ENCODE data around the gene KCNE2. TPM values are rescaled to one million over a fixed set of nuclear protein-coding genes. Genes with fewer than 3 reads are reported as not detected.
"Not testable (repeated sequence)": the region's sequence is repeated elsewhere in the genome, so short reads cannot be mapped to it uniquely, and the experiment has no call there.

Gene KCNE2
- total RNA-seq, 1 donor from 2014 or later = not detected

GRCh38 chr21:34372321-34372720 is 8.5 kb downstream of the KCNE2 start:
- TF ChIP-seq, protein P1, sequence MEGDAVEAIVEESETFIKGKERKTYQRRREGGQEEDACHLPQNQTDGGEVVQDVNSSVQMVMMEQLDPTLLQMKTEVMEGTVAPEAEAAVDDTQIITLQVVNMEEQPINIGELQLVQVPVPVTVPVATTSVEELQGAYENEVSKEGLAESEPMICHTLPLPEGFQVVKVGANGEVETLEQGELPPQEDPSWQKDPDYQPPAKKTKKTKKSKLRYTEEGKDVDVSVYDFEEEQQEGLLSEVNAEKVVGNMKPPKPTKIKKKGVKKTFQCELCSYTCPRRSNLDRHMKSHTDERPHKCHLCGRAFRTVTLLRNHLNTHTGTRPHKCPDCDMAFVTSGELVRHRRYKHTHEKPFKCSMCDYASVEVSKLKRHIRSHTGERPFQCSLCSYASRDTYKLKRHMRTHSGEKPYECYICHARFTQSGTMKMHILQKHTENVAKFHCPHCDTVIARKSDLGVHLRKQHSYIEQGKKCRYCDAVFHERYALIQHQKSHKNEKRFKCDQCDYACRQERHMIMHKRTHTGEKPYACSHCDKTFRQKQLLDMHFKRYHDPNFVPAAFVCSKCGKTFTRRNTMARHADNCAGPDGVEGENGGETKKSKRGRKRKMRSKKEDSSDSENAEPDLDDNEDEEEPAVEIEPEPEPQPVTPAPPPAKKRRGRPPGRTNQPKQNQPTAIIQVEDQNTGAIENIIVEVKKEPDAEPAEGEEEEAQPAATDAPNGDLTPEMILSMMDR (IDR thresholded peaks at IDR 0.05; ENCODE audit: insufficient read depth, low read length, poor library complexity, severe bottlenecking) = no peak
- no peak for DNase-seq (ENCODE audit: low read depth)
- H3K27me3 ChIP-seq (ENCODE audit: control insufficient read depth, insufficient read depth, low read length) = no peaks in the 10 kb centered on the region
- no peaks in the 10 kb centered on the region for H3K36me3 ChIP-seq (ENCODE audit: control insufficient read depth, insufficient read depth, low read length)
- no peak overlapping the region for H3K4me3 ChIP-seq (ENCODE audit: low read depth, low read length)

DNA sequence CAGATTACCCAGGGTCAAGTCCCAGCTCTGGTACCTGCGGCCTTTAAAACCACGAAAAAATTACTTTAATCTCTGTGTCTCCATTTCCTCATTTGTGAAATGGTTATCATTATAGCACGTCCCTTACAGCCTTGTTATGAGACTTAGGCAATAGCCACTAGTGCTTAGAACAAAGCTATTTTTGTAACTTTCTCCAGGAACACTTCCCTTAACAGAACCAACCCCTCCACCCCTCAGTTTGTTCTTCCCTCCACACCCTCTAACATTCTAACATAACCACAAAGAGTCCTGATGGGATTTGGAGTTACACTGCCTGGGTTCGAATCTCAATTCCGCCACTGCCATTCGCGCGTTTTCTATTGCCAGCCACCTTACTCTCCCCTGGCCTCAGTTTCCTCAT is 10.7 kb downstream of the KCNE2 start:
- H3K4me3 ChIP-seq (ENCODE audit: low read depth, low read length); H3K27me3 ChIP-seq (ENCODE audit: control insufficient read depth, insufficient read depth, low read length); DNase-seq (ENCODE audit: low read depth); H3K36me3 ChIP-seq (ENCODE audit: control insufficient read depth, insufficient read depth, low read length): not testable (repeated sequence)

- H3K36me3 ChIP-seq (ENCODE audit: control insufficient read depth, insufficient read depth, low read length); DNase-seq (ENCODE audit: low read depth): not testable (repeated sequence)
Measured at GRCh38 chr21:34374940-34375618, 11.3 kb downstream of the KCNE2 start, which contains the start of gene SMIM11. TSS of gene SMIM11 (plus strand) at chr21:34375507. CDS start at chr21:34379505, 3,998 bp downstream.

DNA sequence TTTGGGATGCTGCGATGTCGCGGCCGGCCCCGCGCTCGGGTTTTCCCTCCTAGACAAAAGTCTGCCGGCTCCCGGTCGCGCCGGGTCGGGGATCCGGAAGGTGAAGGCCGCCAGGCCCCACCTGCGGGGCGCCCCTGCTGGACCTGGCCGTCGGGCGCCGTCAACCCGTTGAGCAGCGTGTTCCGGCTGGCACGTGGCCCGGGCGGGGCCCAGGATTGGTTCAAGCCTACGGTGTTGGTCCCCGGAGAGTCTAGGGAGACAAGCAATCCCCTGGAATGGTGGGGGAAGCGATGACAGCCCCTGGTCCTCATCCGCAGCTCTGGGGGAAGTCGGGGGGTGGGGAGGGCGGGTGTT is 11.8 kb downstream of the KCNE2 start:
- not testable (repeated sequence) for H3K36me3 ChIP-seq (ENCODE audit: control insufficient read depth, insufficient read depth, low read length); H3K27me3 ChIP-seq (ENCODE audit: control insufficient read depth, insufficient read depth, low read length); DNase-seq (ENCODE audit: low read depth); H3K4me3 ChIP-seq (ENCODE audit: low read depth, low read length)

More at GRCh38 chr21:34374940-34375618, 11.3 kb downstream of the KCNE2 start, which contains the start of gene SMIM11:
- not testable (repeated sequence) for H3K27me3 ChIP-seq (ENCODE audit: control insufficient read depth, insufficient read depth, low read length); H3K4me3 ChIP-seq (ENCODE audit: low read depth, low read length)

DNA sequence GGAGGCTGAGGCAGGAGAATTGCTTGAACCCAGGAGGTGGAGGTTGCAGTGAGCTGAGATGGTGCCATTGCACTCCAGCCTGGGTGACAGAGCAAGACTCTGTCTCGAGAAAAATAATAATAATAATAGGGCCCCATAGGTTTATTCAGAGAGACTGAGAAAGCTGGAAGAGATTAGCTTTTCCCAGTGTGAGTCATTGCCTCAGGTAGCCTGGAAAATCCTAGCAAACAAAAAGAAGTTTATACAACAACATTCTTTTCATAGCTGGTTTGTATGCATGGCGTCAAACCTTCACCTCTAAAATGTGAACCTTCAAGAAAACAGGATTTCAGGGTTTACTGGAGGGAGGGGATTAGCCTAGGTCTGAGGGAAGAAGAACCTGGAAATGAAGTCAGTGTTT is 19.3 kb downstream of the KCNE2 start:
- H3K36me3 ChIP-seq (ENCODE audit: control insufficient read depth, insufficient read depth, low read length); H3K27me3 ChIP-seq (ENCODE audit: control insufficient read depth, insufficient read depth, low read length); H3K4me3 ChIP-seq (ENCODE audit: low read depth, low read length); DNase-seq (ENCODE audit: low read depth): not testable (repeated sequence)

GRCh38 chr21:34383724-34384415 is 20.1 kb downstream of the KCNE2 start:
- not testable (repeated sequence) for DNase-seq (ENCODE audit: low read depth); H3K4me3 ChIP-seq (ENCODE audit: low read depth, low read length); H3K27me3 ChIP-seq (ENCODE audit: control insufficient read depth, insufficient read depth, low read length); H3K36me3 ChIP-seq (ENCODE audit: control insufficient read depth, insufficient read depth, low read length)

- H3K4me3 ChIP-seq (ENCODE audit: low read depth, low read length); H3K36me3 ChIP-seq (ENCODE audit: control insufficient read depth, insufficient read depth, low read length); H3K27me3 ChIP-seq (ENCODE audit: control insufficient read depth, insufficient read depth, low read length); DNase-seq (ENCODE audit: low read depth): not testable (repeated sequence)
Measured at GRCh38 chr21:34400522-34400921, 36.7 kb downstream of the KCNE2 start.

DNA sequence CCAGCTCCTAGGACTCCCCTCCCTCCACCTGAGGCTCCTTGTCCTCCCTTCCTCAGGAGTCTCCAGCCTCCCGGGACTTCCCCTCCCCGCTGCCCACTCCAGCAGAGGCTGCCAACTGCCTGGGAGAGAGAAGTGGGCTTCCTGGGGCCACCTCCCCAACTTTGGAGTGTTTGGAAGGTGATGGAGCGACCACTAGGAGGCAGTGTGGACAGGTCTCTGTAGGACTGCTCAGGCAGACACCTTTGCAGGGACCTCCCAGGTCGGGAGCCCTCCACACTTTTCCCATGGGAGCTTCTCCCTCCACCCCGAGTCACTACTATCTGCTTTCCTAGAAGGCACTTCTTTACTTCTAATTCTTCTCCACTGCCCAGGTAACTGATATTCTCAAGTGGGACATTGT is 40.9 kb downstream of the KCNE2 start:
- DNase-seq (ENCODE audit: low read depth); H3K4me3 ChIP-seq (ENCODE audit: low read depth, low read length); H3K27me3 ChIP-seq (ENCODE audit: control insufficient read depth, insufficient read depth, low read length): not testable (repeated sequence)

DNA sequence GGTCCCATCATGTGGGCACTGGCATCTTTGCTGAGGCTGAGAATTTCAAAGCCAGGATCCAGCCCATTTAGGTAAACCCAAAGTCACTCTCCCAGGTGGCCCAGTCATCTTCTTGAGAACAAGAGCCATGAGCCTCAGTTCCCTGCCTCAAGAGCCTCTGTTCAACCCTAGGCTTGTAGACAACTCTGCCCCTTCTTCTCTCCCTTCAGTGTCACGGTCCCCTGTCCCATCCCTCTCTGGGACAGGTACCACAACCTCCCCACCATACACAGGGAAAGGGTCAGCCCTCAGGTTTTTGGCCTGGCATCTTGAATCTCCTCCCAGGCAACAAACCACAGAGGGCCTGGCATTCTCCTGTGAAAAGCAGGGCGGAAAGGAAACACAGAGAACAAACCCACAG is 41.9 kb downstream of the KCNE2 start:
- not testable (repeated sequence) for H3K4me3 ChIP-seq (ENCODE audit: low read depth, low read length); DNase-seq (ENCODE audit: low read depth); H3K27me3 ChIP-seq (ENCODE audit: control insufficient read depth, insufficient read depth, low read length); H3K36me3 ChIP-seq (ENCODE audit: control insufficient read depth, insufficient read depth, low read length)

More for the DNA sequence above, 40.9 kb downstream of the KCNE2 start:
- not testable (repeated sequence) for H3K36me3 ChIP-seq (ENCODE audit: control insufficient read depth, insufficient read depth, low read length)

DNA sequence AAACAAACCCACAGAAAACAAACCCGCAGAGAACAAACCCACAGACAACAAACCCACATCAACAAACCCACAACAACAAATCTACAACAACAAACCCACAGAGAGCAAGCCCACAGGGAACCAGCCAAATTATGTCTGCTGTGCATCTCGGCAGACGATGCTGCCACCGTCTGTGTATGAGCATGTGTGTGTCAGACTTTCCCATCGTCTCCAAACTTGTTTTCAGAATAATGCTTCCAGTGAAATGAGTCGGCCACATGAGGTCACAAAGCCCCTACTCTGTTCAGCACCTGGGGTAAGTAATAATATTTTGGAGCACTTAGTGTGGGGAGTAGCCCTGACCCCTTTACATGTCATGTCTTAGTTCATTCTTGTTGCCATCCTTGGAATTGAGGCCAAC is 42.3 kb downstream of the KCNE2 start:
- not testable (repeated sequence) for DNase-seq (ENCODE audit: low read depth); H3K36me3 ChIP-seq (ENCODE audit: control insufficient read depth, insufficient read depth, low read length); H3K27me3 ChIP-seq (ENCODE audit: control insufficient read depth, insufficient read depth, low read length)

GRCh38 chr21:34406676-34407075 is 42.9 kb downstream of the KCNE2 start:
- not testable (repeated sequence) for H3K4me3 ChIP-seq (ENCODE audit: low read depth, low read length); H3K27me3 ChIP-seq (ENCODE audit: control insufficient read depth, insufficient read depth, low read length); H3K36me3 ChIP-seq (ENCODE audit: control insufficient read depth, insufficient read depth, low read length); DNase-seq (ENCODE audit: low read depth)

More for the DNA sequence above, 42.3 kb downstream of the KCNE2 start:
- not testable (repeated sequence) for H3K4me3 ChIP-seq (ENCODE audit: low read depth, low read length)

GRCh38 chr21:34407294-34407693 is 43.5 kb downstream of the KCNE2 start:
- H3K4me3 ChIP-seq (ENCODE audit: low read depth, low read length); H3K27me3 ChIP-seq (ENCODE audit: control insufficient read depth, insufficient read depth, low read length); H3K36me3 ChIP-seq (ENCODE audit: control insufficient read depth, insufficient read depth, low read length); DNase-seq (ENCODE audit: low read depth): not testable (repeated sequence)

DNA sequence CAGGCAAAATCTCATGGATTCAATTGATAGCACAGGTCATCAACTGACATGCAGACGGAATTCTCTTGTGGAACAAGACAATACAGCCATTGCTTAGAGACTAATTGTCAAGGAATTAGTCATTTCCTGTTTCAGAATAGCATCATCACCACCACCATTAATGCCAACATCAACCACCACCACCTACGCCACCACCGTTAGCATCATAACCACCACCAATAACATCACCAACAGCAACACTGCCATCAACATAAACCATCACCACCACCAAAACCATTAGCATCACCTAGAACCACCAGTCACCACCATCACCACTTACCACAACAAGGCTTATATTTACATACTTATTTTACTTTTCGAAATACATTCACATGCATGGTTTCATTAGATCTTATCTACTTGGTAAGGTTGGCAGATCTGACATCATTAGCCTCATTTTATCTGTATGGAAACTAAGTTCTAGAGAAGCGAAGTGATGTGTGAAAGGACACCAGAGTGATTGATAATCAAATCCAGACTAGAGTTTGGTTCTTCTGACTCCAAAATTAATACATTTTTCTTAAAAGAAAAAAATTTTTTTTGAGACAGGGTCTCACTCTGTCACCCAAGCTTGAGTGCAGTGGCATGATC is 53.8 kb downstream of the KCNE2 start:
- not testable (repeated sequence) for H3K36me3 ChIP-seq (ENCODE audit: control insufficient read depth, insufficient read depth, low read length); H3K4me3 ChIP-seq (ENCODE audit: low read depth, low read length); H3K27me3 ChIP-seq (ENCODE audit: control insufficient read depth, insufficient read depth, low read length); DNase-seq (ENCODE audit: low read depth)
